Heart right ventricle (tissue), 16 donors: ENCODE data around the gene CREB3L2. TPM values are rescaled to one million over a fixed set of nuclear protein-coding genes. Genes with fewer than 3 reads are reported as not detected.

Source experiments
- ATAC-seq, 8 donors: fragments of 200-7000 bp; cut with Tn5 transposase; one replicate each; pipeline ENCODE4 v1.9.1; 2020; ENCODE audit warnings: mild to moderate bottlenecking in 8 of 8, moderate library complexity in 8 of 8, moderate number of reproducible peaks in 1 of 8
- DNase-seq, 2 donors: peaks; one replicate each; pipeline ENCODE4 v3.0.0-alpha.2; 2020
- H3K27ac ChIP-seq, 10 donors: fragments of 200-600 bp; sonication (generic) in 2 of 10; one replicate each; pipeline versions ENCODE4 v1.5.0 to v1.8.0; 2020 to 2022; ENCODE audit warnings: mild to moderate bottlenecking in 3 of 10
- H3K27me3 ChIP-seq, 7 donors: fragments of 200-600 bp; one replicate each; pipeline ENCODE4 v1.8.0; 2021 to 2022; ENCODE audit warnings: mild to moderate bottlenecking in 2 of 7
- H3K36me3 ChIP-seq, 9 donors: fragments of 200-600 bp; sonication (generic) in 1 of 9; one replicate each; pipeline versions ENCODE4 v1.5.0 to v1.8.0; 2020 to 2022; ENCODE audit warnings: mild to moderate bottlenecking in 2 of 9
- H3K4me1 ChIP-seq, 9 donors: fragments of 200-600 bp; sonication (generic) in 1 of 9; one replicate each; pipeline versions ENCODE4 v1.5.0 to v1.8.0; 2020 to 2022; ENCODE audit warnings: mild to moderate bottlenecking in 4 of 9
- H3K4me3 ChIP-seq, 10 donors: fragments of 200-600 bp; sonication (generic) in 2 of 10; one replicate each; pipeline versions ENCODE4 v1.5.0 to v1.8.0; 2020 to 2022; ENCODE audit warnings: mild to moderate bottlenecking in 7 of 10, moderate library complexity in 2 of 10
- H3K9me3 ChIP-seq, 11 donors: fragments of 200-600 bp in 10 of 11; sonication (generic) in 2 of 11; one replicate each; pipeline versions ENCODE4 v1.5.0 to v1.8.0; 2013 to 2022; ENCODE audit warnings: mild to moderate bottlenecking in 2 of 11, control low read depth in 1 of 11, moderate library complexity in 1 of 11
- CTCF ChIP-seq, 9 donors: fragments of 200-600 bp; sonication (generic) in 2 of 9; IDR thresholded peaks; one replicate each; pipeline versions ENCODE4 v1.5.0 to v1.8.0; 2021 to 2022; ENCODE audit warnings: antibody characterized with exemption in 9 of 9, mild to moderate bottlenecking in 5 of 9, moderate library complexity in 1 of 9
- WGBS, 2 donors: extraction: QIAGEN DNeasy Blood & Tissue Kit; methylation state at CpG; one replicate each; pipeline ENCODE4 v1.1.7; 2013; ENCODE audit warnings: inconsistent platforms in 1 of 2; 5-methylcytosine and 5-hydroxymethylcytosine counted together
- intact Hi-C, 10 donors: fragments of 100-400 bp; cut with DNase I; formaldehyde crosslinking; loops; one replicate each; pipeline versions ENCODE4 v1.11.1 to v1.14.2; 2022
- polyA plus RNA-seq, 2 donors: library from polyadenylated mRNA; stranded (reverse); fragments of 200-250 nt; gene quantifications; one replicate each; pipeline ENCODE4 v1.2.3, GENCODE V29; 2013
- total RNA-seq, 10 donors: library from RNA; stranded (reverse); fragmentation: NEBNext Ultra II Directional in 3 of 10; extraction: Animal tissue kit (Norgen Biotek cat#: 25700) in 3 of 10; gene quantifications; one replicate each; pipeline versions ENCODE4 v1.2.1 to v1.2.4, GENCODE V29; 2021 to 2023
- donor health status: Arrhythmogenic right ventricular cardiomyopathy.
- donor health status: ischemic (EF 13 %, LVEDD 7.1; RV severe dilation, severe dysfunction).
- donor health status: healthy with polysubstance abuse.
- donor health status: DM: no; HTN: yes; CAD: no.
- donor health status: DM: no; HTN: no; CAD: no.
- donor health status: ischemic (EF 25% LVEDD 6.9; RV normal size, moderate dysfunction).
- donor health status: ischemic (EF 25% LVEDD 5.7; RV mildly dilated, moderate dysfunction).
- donor health status: healthy.
- donor health status: DM: yes; HTN: yes; CAD: no.
- donor health status: Ischemic cardiomyopathy.
- donor health status: ischemic (EF 35%, LVEDD 5.7; RV mildly dilated, moderate dysfunction).
- donor health status: nonischemic (EF 11% LVEDD 7.7; RV severe dilation, severe dysfunction).
- donor health status: DM: yes; HTN: yes; CAD: no.
- donor health status: PGD.
- donor health status: ischemic (EF 29% LVEDD 5.4; RV normal size, mild dysfunction).
- donor health status: nonischemic (EF 23%, LVEDD 6.1; RV moderate dilation, normal function).

CREB3L2 gene
- total and polyA plus RNA-seq, 12 donors: 4.2 to 34.2 (median 23.3) TPM

GRCh38 chr7:137829337-137829992 lies 172.4 kb downstream of the CREB3L2 start:
- intact Hi-C loops: no loop called here
- Histone ChIP-seq H3K27ac (no peak overlapping the region), H3K9me3 (peaks cover 0 to 21% (median 9%) of the 10 kb centered on the region in 11 donors), H3K4me1 (peaks cover 0 to 25% (median 3%) of the 10 kb centered on the region in 9 donors), H3K36me3 (no peaks in the 10 kb centered on the region), H3K4me3 (no peak overlapping the region), H3K27me3 (no peaks in the 10 kb centered on the region)
- TF ChIP-seq CTCF (IDR thresholded peaks at IDR 0.05): no peak
- DNase-seq: no peak
- peak in 1 of 8 donors; percentile 29 for ATAC-seq
- WGBS, 2 donors: 63 to 72% methylated on average over 7 of the region's 7 CpGs

- no peak for TF ChIP-seq CTCF (IDR thresholded peaks at IDR 0.05)
- Histone ChIP-seq H3K36me3 (no peaks in the 10 kb centered on the region), H3K9me3 (peaks cover 0 to 16% (median 8%) of the 10 kb centered on the region in 11 donors), H3K4me3 (no peak overlapping the region), H3K4me1 (peaks cover 0 to 25% (median 3%) of the 10 kb centered on the region in 9 donors), H3K27me3 (no peaks in the 10 kb centered on the region), H3K27ac (no peak overlapping the region)
- intact Hi-C loops: no loop called here
- ATAC-seq (peak in 2 of 8 donors; percentile 48 to 70), DNase-seq (no peak)
- 89 to 93% methylated on average over 1 of the region's 1 CpG for WGBS, 2 donors
Observed at GRCh38 chr7:137828456-137828855, 173.4 kb downstream of the CREB3L2 start.

- H3K4me1 ChIP-seq: peaks cover 3 to 31% (median 7%) of the 10 kb centered on the region in 9 donors
- no peaks in the 10 kb centered on the region for H3K36me3 ChIP-seq
- no peaks in the 10 kb centered on the region for H3K27me3 ChIP-seq
- WGBS, 2 donors: 92 to 97% methylated on average over 3 of the region's 3 CpGs
- no peak for TF ChIP-seq CTCF (IDR thresholded peaks at IDR 0.05)
- no peak overlapping the region for H3K27ac ChIP-seq
- H3K9me3 ChIP-seq: no peaks in the 10 kb centered on the region
- H3K4me3 ChIP-seq: no peak overlapping the region
- DNase-seq (no peak), ATAC-seq (no peak)
- intact Hi-C loops: no loop called here
Observed at GRCh38 chr7:137825489-137825888, 176.4 kb downstream of the CREB3L2 start.

Other genes with a start within 250 kb of the CREB3L2 start
- 1 to 10 TPM in 8 of 10 donors, under 1 TPM in 2; 0.62 to 2.6 (median 1.2) TPM for gene DGKI, start 155.1 kb downstream of the CREB3L2 start, total RNA-seq
- gene DGKI, start 155.1 kb downstream of the CREB3L2 start, polyA plus RNA-seq: under 1 TPM; 0.16 to 0.22 TPM
- not detected for gene AKR1D1, start 74.4 kb upstream of the CREB3L2 start, total RNA-seq
- gene AKR1D1, start 74.4 kb upstream of the CREB3L2 start, polyA plus RNA-seq: not detected